Kidney epithelial cell (primary cell): ENCODE data around the gene BRMS1. TPM values are rescaled to one million over a fixed set of nuclear protein-coding genes. Genes with fewer than 3 reads are reported as not detected.
"Not testable (repeated sequence)": the region's sequence is repeated elsewhere in the genome, so short reads cannot be mapped to it uniquely, and the experiment has no call there.

Experiments used
- DNase-seq: peaks from one replicate; pipeline ENCODE4 v3.0.0-alpha.2; 2010; ENCODE audit warnings: low read depth
- H3K27me3 ChIP-seq: 2 replicates; pipeline ENCODE4 v1.6.0; 2011; ENCODE audit warnings: low read length; ENCODE audit not compliant: control insufficient read depth, insufficient read depth
- H3K36me3 ChIP-seq: 2 replicates; pipeline ENCODE4 v1.5.1; 2011; ENCODE audit warnings: low read length; ENCODE audit not compliant: control insufficient read depth, insufficient read depth
- H3K4me3 ChIP-seq: 2 replicates; pipeline ENCODE4 v1.5.1; 2011; ENCODE audit warnings: low read depth, mild to moderate bottlenecking, control low read depth, low read length
- CTCF ChIP-seq: IDR thresholded peaks from 2 replicates; pipeline ENCODE4 v1.5.1; 2011; ENCODE audit warnings: mild to moderate bottlenecking, moderate library complexity, low read length, control low read depth, inconsistent platforms; ENCODE audit not compliant: insufficient read depth, poor library complexity, severe bottlenecking
- total RNA-seq: library from RNA; depleted of rRNA; stranded (reverse); fragments of >200 nt; gene quantifications from 2 replicates; pipeline ENCODE4 v1.2.3, GENCODE V29; 2015

The BRMS1 gene
- total RNA-seq, 1 donor from 2014 or later: 84.9 TPM

DNA sequence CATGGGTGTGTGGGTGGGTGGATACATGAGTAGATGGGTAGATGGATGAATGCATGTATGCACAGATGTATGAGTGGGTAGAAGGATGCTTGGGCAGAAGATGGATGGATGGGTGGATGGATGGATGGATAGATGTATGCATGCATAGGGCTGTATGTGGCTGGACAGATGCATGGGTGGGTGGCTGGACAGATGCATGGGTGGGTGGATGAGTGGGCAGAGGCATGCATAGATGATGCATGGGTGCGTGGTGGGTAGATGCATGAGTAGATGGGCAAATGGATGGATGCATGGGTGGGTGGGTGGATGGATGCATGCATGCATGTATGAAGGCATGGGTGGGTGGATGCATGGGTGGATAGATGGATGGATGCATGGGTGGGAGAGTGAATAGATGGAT is 21.2 kb downstream of the BRMS1 start:
- no peak for TF ChIP-seq CTCF

GRCh38 chr11:66322732-66323427 is 22.0 kb downstream of the BRMS1 start:
- no peak for DNase-seq
- Histone ChIP-seq H3K4me3 (no peak overlapping the region), H3K36me3 (no peaks in the 10 kb centered on the region), H3K27me3 (no peaks in the 10 kb centered on the region)
- TF ChIP-seq CTCF: no peak

More for the DNA sequence above, 21.2 kb downstream of the BRMS1 start:
- Histone ChIP-seq H3K36me3 (no peaks in the 10 kb centered on the region), H3K27me3 (no peaks in the 10 kb centered on the region), H3K4me3 (no peak overlapping the region)
- DNase-seq: no peak

- Histone ChIP-seq H3K27me3 (no peaks in the 10 kb centered on the region), H3K4me3 (no peak overlapping the region), H3K36me3 (no peaks in the 10 kb centered on the region)
- no peak for TF ChIP-seq CTCF
- DNase-seq: no peak
Observed at GRCh38 chr11:66321606-66322005, 23.3 kb downstream of the BRMS1 start.

GRCh38 chr11:66320748-66321147 is 24.2 kb downstream of the BRMS1 start:
- not testable (repeated sequence) for DNase-seq, H3K27me3 ChIP-seq, H3K4me3 ChIP-seq, H3K36me3 ChIP-seq

- DNase-seq, H3K27me3 ChIP-seq, H3K4me3 ChIP-seq, H3K36me3 ChIP-seq: not testable (repeated sequence)
Observed at GRCh38 chr11:66320289-66320688, 24.6 kb downstream of the BRMS1 start.

DNA sequence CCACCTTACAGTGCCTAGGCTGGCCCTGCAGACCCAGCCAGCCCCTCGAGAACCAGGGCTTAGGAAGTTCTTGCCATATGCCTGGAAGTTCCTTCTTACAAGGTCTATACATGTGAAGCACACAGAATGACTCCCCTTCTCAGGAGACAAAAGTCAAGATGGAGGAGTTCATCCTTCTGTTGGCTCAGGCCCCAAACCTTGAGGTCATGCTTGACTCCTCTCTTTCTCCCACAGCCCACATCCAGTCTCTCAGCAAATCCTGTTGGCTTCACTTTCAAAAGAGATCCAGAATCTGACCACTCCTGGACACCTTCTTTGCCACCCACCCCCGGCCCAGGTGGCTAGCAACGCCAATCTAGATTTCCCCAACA is 26.3 kb downstream of the BRMS1 start:
- H3K36me3 ChIP-seq: no peaks in the 10 kb centered on the region
- no peak for TF ChIP-seq CTCF
- H3K4me3 ChIP-seq: no peak overlapping the region
- DNase-seq: no peak
- peaks cover 2% of the 10 kb centered on the region for H3K27me3 ChIP-seq

GRCh38 chr11:66317723-66318599 is 26.9 kb downstream of the BRMS1 start:
- no peak for DNase-seq
- Histone ChIP-seq H3K4me3 (no peak overlapping the region), H3K36me3 (no peaks in the 10 kb centered on the region), H3K27me3 (peaks cover 2% of the 10 kb centered on the region)
- TF ChIP-seq CTCF: no peak
